Tibial artery (tissue), 4 donors: Measurements from ENCODE around the gene CPPED1.

ENCODE experiments used
- DNase-seq, 2 donors: peaks; one replicate each; pipeline ENCODE4 v3.0.0-alpha.2; 2019
- H3K27ac ChIP-seq, 2 donors: fragments of 200-600 bp; sonication (generic) in 1 of 2; 1 replicate in 1 of 2; 2 replicates in 1 of 2; pipeline ENCODE4 v1.5.1; 2018 to 2019; ENCODE audit warnings: mild to moderate bottlenecking in 1 of 2
- H3K27me3 ChIP-seq, 2 donors: fragments of 200-600 bp; sonication (generic) in 1 of 2; one replicate each; pipeline versions ENCODE4 v1.5.1 to v1.6.0; 2016 to 2019
- H3K36me3 ChIP-seq, 3 donors: fragments of 200-600 bp; sonication (generic) in 2 of 3; one replicate each; pipeline ENCODE4 v1.5.1; 2016 to 2019; ENCODE audit warnings: mild to moderate bottlenecking in 2 of 3
- H3K4me1 ChIP-seq, 4 donors: fragments of 200-600 bp; sonication (generic) in 2 of 4; 1 replicate in 3 of 4; 2 replicates in 1 of 4; pipeline ENCODE4 v1.5.1; 2016 to 2019
- H3K4me3 ChIP-seq, 2 donors: fragments of 200-600 bp; sonication (generic) in 1 of 2; 1 replicate in 1 of 2; 2 replicates in 1 of 2; pipeline ENCODE4 v1.5.1; 2018 to 2019; ENCODE audit warnings: mild to moderate bottlenecking in 2 of 2
- H3K9me3 ChIP-seq, 3 donors: fragments of 200-600 bp; sonication (generic) in 1 of 3; one replicate each; pipeline ENCODE4 v1.5.1; 2016 to 2019
- intact Hi-C: fragments of 100-400 bp; cut with DNase I; formaldehyde crosslinking; loops from one replicate; pipeline ENCODE4 v1.15.0; 2023; ENCODE audit warnings: low total_unique reads
- TF ChIP-seq, protein P1 (sequence below), 2 experiments: fragments of 200-600 bp in 1 of 2; fragments of 450-650 bp in 1 of 2; IDR thresholded peaks; one replicate each; pipeline ENCODE4 v1.5.1; 2017 to 2019; ENCODE audit warnings: antibody characterized with exemption in 2 of 2, mild to moderate bottlenecking in 1 of 2, moderate library complexity in 1 of 2

CPPED1 gene

DNA sequence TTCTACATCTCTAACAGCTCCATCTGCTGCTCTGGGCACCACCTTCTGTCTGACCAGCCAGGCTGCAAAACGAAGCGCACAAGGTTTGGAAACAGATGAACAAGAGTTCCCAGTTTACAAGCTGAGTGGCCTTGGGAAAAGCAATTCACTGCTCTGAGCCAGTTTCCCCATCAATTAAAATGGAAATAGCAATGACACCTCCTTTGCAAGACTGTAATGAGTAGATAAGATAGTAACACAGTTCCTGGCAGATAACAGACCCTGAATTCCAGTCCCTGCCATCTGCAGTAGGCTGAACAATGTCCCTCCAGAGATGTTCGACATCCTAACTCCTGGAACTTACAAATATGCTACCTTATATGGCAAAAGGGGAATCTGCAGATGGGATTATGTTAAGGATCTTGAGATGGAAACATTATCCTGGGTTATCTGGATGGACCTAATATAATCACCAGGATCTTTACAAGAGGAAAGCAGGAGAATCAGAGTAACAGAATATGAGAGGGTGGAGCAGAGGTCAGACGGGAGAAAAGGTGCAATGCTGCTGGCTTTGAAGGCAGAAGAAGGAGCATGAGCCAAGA is 27.9 kb downstream of the CPPED1 start:
- Histone ChIP-seq H3K9me3 (no peaks in the 10 kb centered on the region), H3K27ac (no peak overlapping the region), H3K27me3 (no peaks in the 10 kb centered on the region), H3K4me3 (no peak overlapping the region), H3K36me3 (peaks cover 15 to 36% (median 22%) of the 10 kb centered on the region in 3 donors), H3K4me1 (no peaks in the 10 kb centered on the region)
- intact Hi-C loops, result no loop called here
- no peak for DNase-seq
- TF ChIP-seq, protein P1, sequence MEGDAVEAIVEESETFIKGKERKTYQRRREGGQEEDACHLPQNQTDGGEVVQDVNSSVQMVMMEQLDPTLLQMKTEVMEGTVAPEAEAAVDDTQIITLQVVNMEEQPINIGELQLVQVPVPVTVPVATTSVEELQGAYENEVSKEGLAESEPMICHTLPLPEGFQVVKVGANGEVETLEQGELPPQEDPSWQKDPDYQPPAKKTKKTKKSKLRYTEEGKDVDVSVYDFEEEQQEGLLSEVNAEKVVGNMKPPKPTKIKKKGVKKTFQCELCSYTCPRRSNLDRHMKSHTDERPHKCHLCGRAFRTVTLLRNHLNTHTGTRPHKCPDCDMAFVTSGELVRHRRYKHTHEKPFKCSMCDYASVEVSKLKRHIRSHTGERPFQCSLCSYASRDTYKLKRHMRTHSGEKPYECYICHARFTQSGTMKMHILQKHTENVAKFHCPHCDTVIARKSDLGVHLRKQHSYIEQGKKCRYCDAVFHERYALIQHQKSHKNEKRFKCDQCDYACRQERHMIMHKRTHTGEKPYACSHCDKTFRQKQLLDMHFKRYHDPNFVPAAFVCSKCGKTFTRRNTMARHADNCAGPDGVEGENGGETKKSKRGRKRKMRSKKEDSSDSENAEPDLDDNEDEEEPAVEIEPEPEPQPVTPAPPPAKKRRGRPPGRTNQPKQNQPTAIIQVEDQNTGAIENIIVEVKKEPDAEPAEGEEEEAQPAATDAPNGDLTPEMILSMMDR (IDR thresholded peaks at IDR 0.05), result no peak

DNA sequence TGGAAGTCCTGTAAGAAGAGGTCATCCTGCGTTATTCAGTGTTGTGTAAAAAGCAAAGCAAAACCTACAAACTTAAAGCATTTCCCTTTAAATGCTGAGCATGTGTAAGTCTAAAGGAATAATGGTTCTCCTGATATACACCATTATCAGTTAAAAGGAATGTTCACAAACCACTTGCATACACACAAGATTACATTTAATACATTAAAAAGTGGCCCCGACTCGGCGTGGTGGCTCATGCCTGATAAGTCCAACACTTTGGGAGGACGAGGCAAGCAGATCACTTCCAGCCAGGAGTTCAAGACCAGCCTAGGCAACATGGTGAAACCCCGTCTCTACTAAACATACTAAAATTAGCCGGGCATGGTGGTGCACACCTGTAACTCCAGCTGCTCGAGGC is 30.5 kb downstream of the CPPED1 start:
- Histone ChIP-seq H3K27ac (no peak overlapping the region), H3K36me3 (peaks cover 0 to 20% (median 7%) of the 10 kb centered on the region in 3 donors), H3K9me3 (no peaks in the 10 kb centered on the region), H3K27me3 (no peaks in the 10 kb centered on the region), H3K4me1 (no peaks in the 10 kb centered on the region), H3K4me3 (no peak overlapping the region)
- intact Hi-C loops, result no loop called here
- DNase-seq, result no peak
- TF ChIP-seq, protein P1 (IDR thresholded peaks at IDR 0.05), result no peak

DNA sequence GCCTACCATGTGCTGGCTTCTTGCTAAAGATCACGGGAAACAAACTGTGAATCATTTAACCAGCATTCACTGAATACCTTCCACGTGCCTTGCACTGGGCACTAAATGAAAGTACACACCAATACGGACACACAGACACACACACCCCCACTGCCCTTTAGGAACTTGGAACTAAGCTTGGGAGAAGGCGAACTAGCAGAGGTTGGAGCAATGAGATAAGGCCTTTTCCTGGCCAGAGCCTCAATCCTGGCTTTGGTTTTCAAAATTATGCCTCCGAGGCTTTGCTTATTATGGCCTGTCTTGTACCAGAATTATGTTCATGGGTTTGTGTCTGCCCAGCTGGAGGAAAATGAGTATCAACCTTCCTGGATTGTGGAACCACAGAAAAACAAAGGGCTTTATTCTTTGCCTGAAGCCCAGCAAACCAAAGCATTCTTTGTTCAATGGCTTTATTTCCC is 32.3 kb downstream of the CPPED1 start:
- no peak for DNase-seq
- Histone ChIP-seq H3K9me3 (no peaks in the 10 kb centered on the region), H3K27ac (no peak overlapping the region), H3K4me1 (no peaks in the 10 kb centered on the region), H3K27me3 (no peaks in the 10 kb centered on the region), H3K36me3 (peaks cover 0 to 19% (median 7%) of the 10 kb centered on the region in 3 donors), H3K4me3 (no peak overlapping the region)
- TF ChIP-seq, protein P1 (IDR thresholded peaks at IDR 0.05), result no peak
- intact Hi-C loops, result no loop called here

DNA sequence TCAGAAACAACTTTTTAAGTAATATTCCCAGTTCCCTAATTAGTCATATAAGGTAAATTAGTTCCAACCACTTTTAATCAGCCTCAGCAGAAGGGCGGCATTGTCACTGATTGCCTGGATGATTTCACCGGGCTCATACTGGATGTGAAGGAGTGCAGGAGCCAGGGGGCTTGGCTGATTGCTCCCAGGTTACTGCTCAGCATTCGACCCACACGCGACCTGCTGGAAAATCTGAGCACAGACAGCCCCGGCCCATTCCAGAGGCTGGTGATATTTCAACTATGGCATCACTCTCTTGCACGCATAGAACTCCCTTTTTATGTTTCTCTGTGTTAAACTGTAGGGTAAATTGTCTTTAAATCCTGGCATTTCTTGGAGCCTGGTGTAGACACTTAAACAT is 34.2 kb downstream of the CPPED1 start:
- Histone ChIP-seq H3K4me3 (no peak overlapping the region), H3K9me3 (no peaks in the 10 kb centered on the region), H3K36me3 (peaks cover 0 to 2% (median 1%) of the 10 kb centered on the region in 3 donors), H3K4me1 (no peaks in the 10 kb centered on the region), H3K27ac (no peak overlapping the region), H3K27me3 (no peaks in the 10 kb centered on the region)
- TF ChIP-seq, protein P1 (IDR thresholded peaks at IDR 0.05), result no peak
- intact Hi-C loops, result loop anchor here (10.0 kb wide), 1 partner anchor 45 kb away; no protein-coding TSS in a partner anchor
- no peak for DNase-seq

DNA sequence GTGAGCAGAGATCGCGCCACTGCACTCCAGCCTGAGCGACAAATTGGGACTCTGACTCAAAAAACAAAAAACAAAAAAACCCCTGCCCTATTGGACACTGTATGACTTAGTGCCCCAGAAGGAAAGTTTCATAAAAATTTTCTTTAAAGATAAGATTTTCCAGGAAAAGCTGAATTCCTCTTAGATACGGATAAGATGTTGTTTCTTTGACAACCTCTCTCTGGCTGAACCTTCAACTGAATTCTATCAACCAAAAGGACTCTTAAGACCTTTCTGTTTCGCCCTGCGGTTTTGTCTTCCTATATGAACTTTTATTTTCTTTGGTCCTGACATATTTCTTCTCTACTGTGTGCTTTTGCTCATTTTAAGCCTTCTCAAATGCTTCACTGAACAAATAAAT is 35.8 kb downstream of the CPPED1 start:
- intact Hi-C loops, result loop anchor here (10.0 kb wide), 1 partner anchor 47 kb away; no protein-coding TSS in a partner anchor
- Histone ChIP-seq H3K4me1 (no peaks in the 10 kb centered on the region), H3K4me3 (no peak overlapping the region), H3K27me3 (no peaks in the 10 kb centered on the region), H3K36me3 (no peaks in the 10 kb centered on the region), H3K9me3 (no peaks in the 10 kb centered on the region), H3K27ac (no peak overlapping the region)
- no peak for DNase-seq
- TF ChIP-seq, protein P1 (IDR thresholded peaks at IDR 0.05), result no peak
